ENCODE data around the gene MGST2.

- TF ChIP-seq CTCF (optimal IDR thresholded peaks at IDR 0.05 in 1 of 3, IDR thresholded peaks at IDR 0.05 in 1 of 3, conservative IDR thresholded peaks at IDR 0.05 in 1 of 3; ENCODE audit: extremely low read depth in 1 of 3, insufficient read depth in 2 of 3, low read length in 3 of 3) (no peak), EZH2 (IDR thresholded peaks at IDR 0.05; ENCODE audit: low read length) (no peak)
Observed at GRCh38 chr4:139643042-139643895, 22.4 kb upstream of the MGST2 start.

Data from keratinocyte (primary cell).